Measurements from ENCODE around the gene INCA1. TPM values are rescaled to one million over a fixed set of nuclear protein-coding genes. Genes with fewer than 3 reads are reported as not detected.

The INCA1 gene
- total RNA-seq, 1 donor from 2014 or later = 2.2 TPM

DNA sequence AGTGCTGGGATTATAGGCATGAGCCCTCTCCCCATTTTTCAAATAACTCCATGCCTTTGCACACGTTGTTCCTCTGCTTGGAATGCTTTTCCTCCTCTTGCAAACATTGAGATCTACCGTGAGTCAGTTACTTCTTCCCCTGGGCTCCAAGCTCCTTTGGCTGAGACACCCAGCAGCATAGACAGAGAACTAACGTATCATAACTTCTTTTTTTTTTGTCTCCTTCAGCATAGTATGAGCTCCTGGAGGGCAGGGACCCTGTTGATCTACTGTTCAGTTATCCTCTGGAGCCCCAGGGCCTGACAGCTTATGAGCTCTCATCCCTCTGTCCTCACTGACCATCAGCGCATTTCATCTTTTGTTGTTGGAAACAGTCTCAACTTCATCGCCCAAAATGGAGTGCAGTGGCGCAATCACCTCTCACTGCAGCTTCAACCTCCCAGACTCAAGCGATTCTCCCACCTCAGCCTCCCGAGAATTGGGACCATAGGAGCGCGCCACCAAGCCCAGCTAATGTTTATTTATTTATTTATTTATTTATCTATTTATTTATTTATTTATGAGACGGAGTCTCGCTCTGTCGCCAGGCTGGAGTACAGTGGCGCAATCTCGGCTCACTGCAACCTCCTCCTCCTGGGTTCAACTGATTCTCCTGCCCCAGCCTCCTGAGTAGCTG lies 31.9 kb downstream of the INCA1 start:
- no peak for DNase-seq (ENCODE audit: low spot score)
- H3K27me3 Mint-ChIP-seq (ENCODE audit: unreplicated experiment) = peaks cover 5% of the 10 kb centered on the region
- H3K36me3 Mint-ChIP-seq (ENCODE audit: low read depth, unreplicated experiment) = peaks cover 22% of the 10 kb centered on the region
- TF ChIP-seq, protein P1, sequence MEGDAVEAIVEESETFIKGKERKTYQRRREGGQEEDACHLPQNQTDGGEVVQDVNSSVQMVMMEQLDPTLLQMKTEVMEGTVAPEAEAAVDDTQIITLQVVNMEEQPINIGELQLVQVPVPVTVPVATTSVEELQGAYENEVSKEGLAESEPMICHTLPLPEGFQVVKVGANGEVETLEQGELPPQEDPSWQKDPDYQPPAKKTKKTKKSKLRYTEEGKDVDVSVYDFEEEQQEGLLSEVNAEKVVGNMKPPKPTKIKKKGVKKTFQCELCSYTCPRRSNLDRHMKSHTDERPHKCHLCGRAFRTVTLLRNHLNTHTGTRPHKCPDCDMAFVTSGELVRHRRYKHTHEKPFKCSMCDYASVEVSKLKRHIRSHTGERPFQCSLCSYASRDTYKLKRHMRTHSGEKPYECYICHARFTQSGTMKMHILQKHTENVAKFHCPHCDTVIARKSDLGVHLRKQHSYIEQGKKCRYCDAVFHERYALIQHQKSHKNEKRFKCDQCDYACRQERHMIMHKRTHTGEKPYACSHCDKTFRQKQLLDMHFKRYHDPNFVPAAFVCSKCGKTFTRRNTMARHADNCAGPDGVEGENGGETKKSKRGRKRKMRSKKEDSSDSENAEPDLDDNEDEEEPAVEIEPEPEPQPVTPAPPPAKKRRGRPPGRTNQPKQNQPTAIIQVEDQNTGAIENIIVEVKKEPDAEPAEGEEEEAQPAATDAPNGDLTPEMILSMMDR (IDR thresholded peaks at IDR 0.05; ENCODE audit: unreplicated experiment) = no peak
- H3K27ac Mint-ChIP-seq (ENCODE audit: unreplicated experiment) = peak overlapping the region; percentile 15
- H3K9me3 Mint-ChIP-seq (ENCODE audit: unreplicated experiment) = no peaks in the 10 kb centered on the region
- peaks cover 12% of the 10 kb centered on the region for H3K4me1 Mint-ChIP-seq (ENCODE audit: unreplicated experiment)
- H3K4me3 Mint-ChIP-seq (ENCODE audit: unreplicated experiment) = peak overlapping the region; percentile 39

DNA sequence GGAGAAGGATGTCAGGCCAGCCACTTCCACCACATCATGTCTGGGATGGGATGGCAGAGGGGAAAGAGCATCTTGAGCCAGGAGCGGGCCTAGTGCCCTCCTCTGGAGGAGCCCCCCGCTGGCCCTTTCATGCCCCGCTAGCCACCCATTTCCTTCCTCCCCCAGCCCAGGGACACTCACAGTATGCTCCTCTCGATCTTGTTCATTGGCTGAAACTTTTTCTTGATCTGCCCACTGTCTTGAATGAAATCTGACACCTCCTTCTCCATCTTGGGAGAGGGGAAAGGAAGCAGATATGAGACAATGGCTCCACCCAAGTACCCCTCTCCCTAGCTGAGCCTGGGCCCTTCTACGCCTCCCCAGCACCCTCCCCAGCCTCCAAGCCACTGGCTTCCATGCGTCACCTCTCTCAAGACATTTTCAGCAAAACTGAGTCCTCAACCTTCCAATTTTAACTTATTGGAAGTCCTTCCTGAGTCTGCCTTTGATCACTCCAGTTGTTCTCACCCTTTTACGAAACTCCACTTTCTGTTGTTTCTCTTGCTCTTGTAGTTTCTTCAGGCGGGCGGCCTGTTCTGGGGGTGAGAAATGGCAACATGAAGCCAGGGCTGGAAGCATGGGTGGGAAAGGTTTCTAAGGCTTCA lies 36.9 kb downstream of the INCA1 start:
- peaks cover 20% of the 10 kb centered on the region for H3K36me3 Mint-ChIP-seq (ENCODE audit: low read depth, unreplicated experiment)
- peak overlapping the region; percentile 28 for H3K27ac Mint-ChIP-seq (ENCODE audit: unreplicated experiment)
- H3K9me3 Mint-ChIP-seq (ENCODE audit: unreplicated experiment) = no peaks in the 10 kb centered on the region
- peak overlapping the region; percentile 10 for H3K4me3 Mint-ChIP-seq (ENCODE audit: unreplicated experiment)
- H3K4me1 Mint-ChIP-seq (ENCODE audit: unreplicated experiment) = peaks cover 6% of the 10 kb centered on the region
- TF ChIP-seq, protein P1 (IDR thresholded peaks at IDR 0.05; ENCODE audit: unreplicated experiment) = no peak
- peaks cover 4% of the 10 kb centered on the region for H3K27me3 Mint-ChIP-seq (ENCODE audit: unreplicated experiment)
- DNase-seq (ENCODE audit: low spot score) = no peak

- peak overlapping the region; percentile 65 for H3K4me3 Mint-ChIP-seq (ENCODE audit: unreplicated experiment)
Measured at GRCh38 chr17:4959261-4959965, 37.9 kb downstream of the INCA1 start.

DNA sequence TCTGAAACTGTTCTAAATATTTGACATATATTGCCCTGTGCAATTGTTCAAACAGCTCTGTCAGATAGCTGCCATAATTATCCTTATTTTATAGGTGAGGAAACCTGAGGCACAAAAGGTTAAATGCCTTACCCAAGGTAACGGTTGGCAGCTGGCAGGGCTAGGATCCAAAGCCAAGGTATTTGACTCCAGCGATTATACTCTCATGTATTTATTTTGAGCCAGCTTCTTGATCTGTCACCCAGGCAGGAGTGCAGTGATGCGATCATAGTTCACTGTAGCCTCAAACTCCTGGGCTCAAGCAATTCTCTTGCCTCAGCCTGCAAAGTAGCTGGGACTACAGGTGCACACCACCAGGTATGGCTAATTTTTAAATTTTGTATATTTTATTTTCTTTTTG lies 39.2 kb downstream of the INCA1 start:
- Mint-ChIP-seq H3K36me3 (ENCODE audit: low read depth, unreplicated experiment) (peaks cover 18% of the 10 kb centered on the region), H3K9me3 (ENCODE audit: unreplicated experiment) (no peaks in the 10 kb centered on the region), H3K4me1 (ENCODE audit: unreplicated experiment) (peaks cover 16% of the 10 kb centered on the region), H3K4me3 (ENCODE audit: unreplicated experiment) (no peak overlapping the region), H3K27ac (ENCODE audit: unreplicated experiment) (no peak overlapping the region), H3K27me3 (ENCODE audit: unreplicated experiment) (peaks cover 12% of the 10 kb centered on the region)
- TF ChIP-seq, protein P1 (IDR thresholded peaks at IDR 0.05; ENCODE audit: unreplicated experiment) = no peak
- no peak for DNase-seq (ENCODE audit: low spot score)

More at GRCh38 chr17:4959261-4959965, 37.9 kb downstream of the INCA1 start:
- H3K27ac Mint-ChIP-seq (ENCODE audit: unreplicated experiment) = no peak overlapping the region
- no peak for DNase-seq (ENCODE audit: low spot score)
- no peaks in the 10 kb centered on the region for H3K9me3 Mint-ChIP-seq (ENCODE audit: unreplicated experiment)
- peaks cover 15% of the 10 kb centered on the region for H3K36me3 Mint-ChIP-seq (ENCODE audit: low read depth, unreplicated experiment)
- peaks cover 6% of the 10 kb centered on the region for H3K4me1 Mint-ChIP-seq (ENCODE audit: unreplicated experiment)
- TF ChIP-seq, protein P1 (IDR thresholded peaks at IDR 0.05; ENCODE audit: unreplicated experiment) = no peak
- peaks cover 7% of the 10 kb centered on the region for H3K27me3 Mint-ChIP-seq (ENCODE audit: unreplicated experiment)
